HepG2 (cell line): ENCODE results near the gene DAPP1. TPM values are rescaled to one million over a fixed set of nuclear protein-coding genes. Genes with fewer than 3 reads are reported as not detected.

ENCODE experiments used
- ATAC-seq: fragments of 200-7000 bp; cut with Tn5 transposase; 3 replicates; pipeline ENCODE4 v1.9.1; 2020; ENCODE audit warnings: mild to moderate bottlenecking, moderate library complexity
- BruUV-seq: library from RNA; stranded (reverse); fragments of 400-500 nt; replicated peaks from 2 replicates; lab custom pipeline; 2021; lab: Mats Ljungman, UMichigan
- CTCF ChIA-PET: fragments of 300-600 bp; formaldehyde crosslinking; extraction: SDS; loops from one replicate; lab custom pipeline; 2021; ENCODE audit warnings: low total read pairs, inconsistent platforms, low intra/inter-chr PET ratio; lab: Yijun Ruan, JAX
- POLR2A ChIA-PET: fragments of 350-600 bp; sonication (Branson Sonifier 250); formaldehyde crosslinking; loops from one replicate; lab custom pipeline; 2020; ENCODE audit warnings: antibody characterized with exemption, inconsistent platforms; lab: Yijun Ruan, JAX
- DNase-seq: peaks from one replicate; pipeline ENCODE4 v3.0.0-alpha.2; 2015; ENCODE audit warnings: low spot score
- FAIRE-seq: peaks from 3 replicates; lab custom pipeline; 2011; peaks lifted over from hg19 to GRCh38; lab: Jason Lieb, UNC
- H2AFZ ChIP-seq: one replicate; pipeline ENCODE4 v1.6.1; 2011; ENCODE audit warnings: low read length, inconsistent platforms
- H3K27ac ChIP-seq: fragments of 300-600 bp; 3 replicates; pipeline ENCODE4 v1.8.0; 2011; ENCODE audit warnings: mixed run types, mild to moderate bottlenecking, mixed read lengths, low read length, inconsistent platforms; ENCODE audit not compliant: insufficient read depth; ENCODE audit errors: extremely low read length
- H3K27me3 ChIP-seq, 2 experiments: fragments of 200-600 bp in 1 of 2; 2 replicates in 1 of 2; 3 replicates in 1 of 2; pipeline versions ENCODE4 v1.6.0 to v1.8.0; 2011; ENCODE audit warnings: low read length in 2 of 2, mild to moderate bottlenecking in 2 of 2, moderate library complexity in 2 of 2, inconsistent platforms in 1 of 2; ENCODE audit not compliant: insufficient read depth in 2 of 2, control insufficient read depth in 1 of 2
- H3K36me3 ChIP-seq, 2 experiments: fragments of 200-600 bp in 1 of 2; replicated peaks in 1 of 2; 2 replicates in 1 of 2; 3 replicates in 1 of 2; pipeline versions ENCODE4 v1.5.1 to v1.8.0; 2011; ENCODE audit warnings: low read length in 2 of 2, inconsistent platforms in 1 of 2; ENCODE audit not compliant: insufficient read depth in 2 of 2, control insufficient read depth in 1 of 2
- H3K4me1 ChIP-seq: 2 replicates; pipeline ENCODE4 v1.5.1; 2012; ENCODE audit warnings: low read length, inconsistent platforms; ENCODE audit not compliant: insufficient read depth
- H3K4me2 ChIP-seq: 2 replicates; pipeline ENCODE4 v1.6.0; 2011; ENCODE audit warnings: low read depth, low read length, inconsistent platforms
- H3K4me3 ChIP-seq, 3 experiments: fragments of 200-600 bp in 1 of 3; sonication (generic), shearing (Covaris generic) in 1 of 3; replicated peaks in 1 of 3; 2 replicates each; pipeline ENCODE4 v1.5.1; 2011 to 2016; ENCODE audit warnings: low read length in 3 of 3, inconsistent platforms in 2 of 3, low read depth in 2 of 3, mild to moderate bottlenecking in 2 of 3, control low read depth in 1 of 3, mixed read lengths in 1 of 3; ENCODE audit not compliant: insufficient read depth in 1 of 3
- H3K79me2 ChIP-seq: one replicate; pipeline ENCODE4 v1.6.1; 2011; ENCODE audit warnings: low read length, inconsistent platforms; ENCODE audit not compliant: insufficient read depth
- H3K9ac ChIP-seq: 2 replicates; pipeline ENCODE4 v1.6.0; 2011; ENCODE audit warnings: mild to moderate bottlenecking, low read depth, low read length, inconsistent platforms; ENCODE audit not compliant: insufficient read depth
- H3K9me3 ChIP-seq: 2 replicates; pipeline ENCODE4 v1.5.1; 2012; ENCODE audit warnings: mild to moderate bottlenecking, low read length
- H4K20me1 ChIP-seq: 2 replicates; pipeline ENCODE4 v1.6.0; 2011; ENCODE audit warnings: inconsistent platforms, mild to moderate bottlenecking, low read length, moderate library complexity; ENCODE audit not compliant: insufficient read depth
- CBX2 ChIP-seq, 2 experiments: fragments of 200-600 bp in 1 of 2; sonication (generic); formaldehyde crosslinking in 1 of 2; IDR thresholded peaks; 2 replicates each; pipeline versions ENCODE4 v1.7.0 to v1.8.1; 2018 to 2022; ENCODE audit warnings: low read depth in 2 of 2, low read length in 1 of 2, mild to moderate bottlenecking in 1 of 2, missing genetic modification reagents in 1 of 2
- MIER2 ChIP-seq: IDR thresholded peaks from 2 replicates; pipeline ENCODE4 v1.6.1; 2016; ENCODE audit warnings: missing biosample characterization, missing genetic modification reagents
- SMAD3 ChIP-seq: sonication (generic); formaldehyde crosslinking; IDR thresholded peaks from 2 replicates; pipeline ENCODE4 v1.4.0; 2020; ENCODE audit warnings: missing genetic modification reagents
- THYN1 ChIP-seq: sonication (generic); formaldehyde crosslinking; IDR thresholded peaks from 2 replicates; pipeline ENCODE4 v1.8.1; 2023; ENCODE audit warnings: low read depth, mild to moderate bottlenecking, moderate library complexity, missing genetic modification reagents, borderline replicate concordance
- ZBTB40 ChIP-seq, 2 experiments: fragments of 450-650 bp in 1 of 2; sonication (generic) in 1 of 2; formaldehyde crosslinking in 1 of 2; IDR thresholded peaks; 2 replicates each; pipeline versions ENCODE4 v1.6.1 to v1.8.0; 2016 to 2022; ENCODE audit warnings: antibody characterized with exemption in 1 of 2, mild to moderate bottlenecking in 1 of 2, missing genetic modification reagents in 1 of 2
- ZFP62 ChIP-seq: sonication (generic); formaldehyde crosslinking; IDR thresholded peaks from 2 replicates; pipeline ENCODE4 v1.4.0; 2020; ENCODE audit warnings: missing genetic modification reagents
- ZKSCAN5 ChIP-seq: sonication (generic); formaldehyde crosslinking; IDR thresholded peaks from 2 replicates; pipeline ENCODE4 v1.5.1; 2020; ENCODE audit warnings: mild to moderate bottlenecking, missing genetic modification reagents
- ZNF275 ChIP-seq: sonication (generic); formaldehyde crosslinking; IDR thresholded peaks from 2 replicates; pipeline ENCODE4 v1.8.0; 2022; ENCODE audit warnings: missing genetic modification reagents, mild to moderate bottlenecking, inconsistent platforms, borderline replicate concordance
- WGBS: methylation state at CpG from one replicate; pipeline ENCODE4 v1.1.6; 2017; ENCODE audit warnings: low lambda C conversion rate; 5-methylcytosine and 5-hydroxymethylcytosine counted together
- in situ Hi-C: cut with HindIII; loops from 2 replicates; pipeline ENCODE4 v1.10.0; 2017; ENCODE audit warnings: low pct_unique_long_range_greater_than_20kb; ENCODE audit not compliant: extremely low pct_ligation_motif_present
- intact Hi-C: fragments of 100-400 bp; cut with micrococcal nuclease; formaldehyde crosslinking; loops from one replicate; pipeline ENCODE4 v1.10.0; 2022; ENCODE audit not compliant: unreplicated experiment
- polyA plus RNA-seq, 8 experiments: library from polyadenylated mRNA; depleted of rRNA in 3 of 8; stranded (reverse) in 7 of 8; unstranded in 1 of 8; fragments of >200 nt; fragmentation: Illumina TruSeq in 4 of 8; extraction: Trizol in 4 of 8; gene quantifications; 2 replicates each; pipeline versions ENCODE4 v1.2.1 to v1.2.3, GENCODE V29; 2011 to 2016; ENCODE audit warnings: low read depth in 4 of 8, missing spikeins in 1 of 8, mixed read lengths in 1 of 8; ENCODE audit not compliant: insufficient read depth in 1 of 8
- total RNA-seq, 5 experiments: library from RNA; depleted of rRNA; stranded (reverse); fragments of >200 nt; fragmentation: Illumina TruSeq; extraction: Trizol; gene quantifications; 2 replicates each; pipeline ENCODE4 v1.2.3, GENCODE V29; 2016; ENCODE audit warnings: low read depth in 1 of 5
- TF ChIP-seq, protein P1 (sequence below): sonication (generic); formaldehyde crosslinking; IDR thresholded peaks from 2 replicates; pipeline ENCODE4 v1.4.0; 2020; ENCODE audit warnings: missing genetic modification reagents

The DAPP1 gene
- total and polyA plus RNA-seq, 2 of the 13 experiments (the other 11 are each of a cell fraction or from before 2014, with no cell fraction given) = not detected

GRCh38 chr4:99827454-99827853 is 10.8 kb downstream of the DAPP1 start:
- no peak overlapping the region for H3K4me3 ChIP-seq
- H3K27me3 ChIP-seq = peaks cover 0 to 3% of the 10 kb centered on the region in 2 experiments; a peak in 1 of 5 replicates
- no peaks in the 10 kb centered on the region for H3K79me2 ChIP-seq
- H3K9me3 ChIP-seq = no peaks in the 10 kb centered on the region
- no peaks in the 10 kb centered on the region for H4K20me1 ChIP-seq
- CTCF ChIA-PET = no interaction called here
- in situ Hi-C loops (no loop called here), intact Hi-C loops (no loop called here)
- no TSS peak for BruUV-seq
- no peaks in the 10 kb centered on the region for H3K36me3 ChIP-seq
- no peaks in the 10 kb centered on the region for H3K4me1 ChIP-seq
- no peak overlapping the region for H3K9ac ChIP-seq
- no peak for ATAC-seq
- WGBS = 21% methylated on average over 6 of the region's 6 CpGs
- POLR2A ChIA-PET = no interaction called here
- H2AFZ ChIP-seq = no peak overlapping the region
- no peak overlapping the region for H3K4me2 ChIP-seq
- no peak for DNase-seq
- no peak for FAIRE-seq
- H3K27ac ChIP-seq = no peak overlapping the region
- TF ChIP-seq ZFP62 (CRISPR knock-in tag) = no peak
- no peak for TF ChIP-seq ZKSCAN5 (CRISPR knock-in tag)
- TF ChIP-seq ZNF275 (CRISPR knock-in tag) = no peak
- TF ChIP-seq, protein P1, sequence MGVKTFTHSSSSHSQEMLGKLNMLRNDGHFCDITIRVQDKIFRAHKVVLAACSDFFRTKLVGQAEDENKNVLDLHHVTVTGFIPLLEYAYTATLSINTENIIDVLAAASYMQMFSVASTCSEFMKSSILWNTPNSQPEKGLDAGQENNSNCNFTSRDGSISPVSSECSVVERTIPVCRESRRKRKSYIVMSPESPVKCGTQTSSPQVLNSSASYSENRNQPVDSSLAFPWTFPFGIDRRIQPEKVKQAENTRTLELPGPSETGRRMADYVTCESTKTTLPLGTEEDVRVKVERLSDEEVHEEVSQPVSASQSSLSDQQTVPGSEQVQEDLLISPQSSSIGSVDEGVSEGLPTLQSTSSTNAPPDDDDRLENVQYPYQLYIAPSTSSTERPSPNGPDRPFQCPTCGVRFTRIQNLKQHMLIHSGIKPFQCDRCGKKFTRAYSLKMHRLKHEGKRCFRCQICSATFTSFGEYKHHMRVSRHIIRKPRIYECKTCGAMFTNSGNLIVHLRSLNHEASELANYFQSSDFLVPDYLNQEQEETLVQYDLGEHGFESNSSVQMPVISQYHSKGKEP (CRISPR knock-in tag) = no peak
- TF ChIP-seq THYN1 (CRISPR knock-in tag) = no peak
- TF ChIP-seq MIER2 (CRISPR knock-in tag) = no peak
- no peak for TF ChIP-seq ZBTB40 (IDR thresholded peaks at IDR 0.05)
- no peak for TF ChIP-seq ZBTB40 (CRISPR knock-in tag; IDR thresholded peaks at IDR 0.05)
- TF ChIP-seq CBX2 (IDR thresholded peaks at IDR 0.05; ENCODE audit: low read depth, low read length) = no peak
- TF ChIP-seq CBX2 (CRISPR knock-in tag; IDR thresholded peaks at IDR 0.05; ENCODE audit: low read depth) = no peak
- TF ChIP-seq SMAD3 (CRISPR knock-in tag) = no peak
